ENCODE results near the gene HIVEP2. TPM values are rescaled to one million over a fixed set of nuclear protein-coding genes. Genes with fewer than 3 reads are reported as not detected.

HIVEP2 gene
- total and polyA plus RNA-seq, 5 donors from 2014 or later, result 9.7 to 76.7 (median 12.3) TPM

DNA sequence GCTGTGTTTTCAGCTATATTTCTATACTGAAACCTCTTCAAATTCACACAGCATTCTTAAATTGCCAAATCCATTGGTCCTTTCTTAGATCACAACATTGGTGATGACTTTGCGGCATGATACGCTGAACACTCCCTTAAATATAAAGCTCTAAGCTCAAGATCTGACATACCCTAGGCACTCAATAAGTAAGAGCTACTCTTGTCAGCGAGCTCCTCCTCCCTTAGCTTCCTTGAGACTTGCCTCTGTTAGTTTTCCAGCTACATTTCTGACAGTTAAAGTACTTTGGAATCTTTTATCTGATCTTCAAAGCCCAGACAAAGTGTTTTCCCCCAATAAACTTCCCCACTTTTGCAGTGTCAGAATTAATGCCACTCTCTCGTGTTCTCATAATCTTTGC is 117.0 kb downstream of the HIVEP2 start:
- Histone ChIP-seq H3K27me3 (ENCODE audit: control insufficient read depth, insufficient read depth, low read length) (no peaks in the 10 kb centered on the region), H3K9me3 (ENCODE audit: control insufficient read depth in 2 of 2, low read length in 2 of 2) (no peaks in the 10 kb centered on the region), H3K27ac (ENCODE audit: insufficient read depth, low read length, poor library complexity, severe bottlenecking) (no peak overlapping the region), H3K4me1 (ENCODE audit: control insufficient read depth, insufficient read depth, low read length, poor library complexity, severe bottlenecking) (peaks cover 31% of the 10 kb centered on the region), H3K4me3 (ENCODE audit: low read depth, low read length) (no peak overlapping the region), H3K36me3 (ENCODE audit: control insufficient read depth, insufficient read depth, low read length) (peaks cover 16% of the 10 kb centered on the region)
- Mint-ChIP-seq H3K36me3 (peaks cover 36% of the 10 kb centered on the region), H3K4me3 (peak overlapping the region in 1 of 4 donors; percentile 45), H3K9me3 (peaks cover 0 to 3% (median 0%) of the 10 kb centered on the region in 7 donors), H3K27me3 (no peaks in the 10 kb centered on the region), H3K4me1 (peaks cover 27 to 78% (median 59%) of the 10 kb centered on the region in 4 donors), H3K27ac (peak overlapping the region; percentile 16 to 69 (median 42))
- ATAC-seq (ENCODE audit: low read depth in 2 of 2), result no peak
- DNase-seq, result no peak

- H3K4me3 Mint-ChIP-seq, result peak overlapping the region in 1 of 4 donors; percentile 32
Observed at GRCh38 chr6:142827369-142827768, 117.6 kb downstream of the HIVEP2 start.

DNA sequence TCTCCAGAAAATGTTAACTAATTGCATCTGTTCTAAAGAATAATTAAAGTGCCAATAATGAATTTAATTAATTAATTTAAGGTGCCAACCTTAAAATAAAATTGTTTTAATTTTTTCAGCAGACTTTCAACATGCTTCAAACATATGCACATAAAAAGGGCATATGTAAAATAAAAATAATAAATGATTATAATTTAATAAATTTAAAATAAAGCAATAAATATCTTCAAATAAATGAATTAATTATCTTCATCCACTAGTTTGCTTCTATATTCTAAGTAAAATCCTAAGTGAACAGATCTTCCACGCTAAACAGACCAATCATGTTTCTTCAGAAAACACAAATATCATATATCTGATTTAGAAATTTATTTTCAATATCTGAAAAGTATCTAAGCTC is 119.2 kb downstream of the HIVEP2 start:
- no peak for ATAC-seq (ENCODE audit: low read depth in 2 of 2)

More at GRCh38 chr6:142827369-142827768, 117.6 kb downstream of the HIVEP2 start:
- ATAC-seq (ENCODE audit: low read depth in 2 of 2) (no peak), DNase-seq (no peak)
- Histone ChIP-seq H3K27ac (ENCODE audit: insufficient read depth, low read length, poor library complexity, severe bottlenecking) (no peak overlapping the region), H3K27me3 (ENCODE audit: control insufficient read depth, insufficient read depth, low read length) (no peaks in the 10 kb centered on the region), H3K36me3 (ENCODE audit: control insufficient read depth, insufficient read depth, low read length) (peaks cover 17% of the 10 kb centered on the region), H3K4me3 (ENCODE audit: low read depth, low read length) (no peak overlapping the region), H3K4me1 (ENCODE audit: control insufficient read depth, insufficient read depth, low read length, poor library complexity, severe bottlenecking) (peaks cover 32% of the 10 kb centered on the region), H3K9me3 (ENCODE audit: control insufficient read depth in 2 of 2, low read length in 2 of 2) (no peaks in the 10 kb centered on the region)
- Mint-ChIP-seq H3K27me3 (no peaks in the 10 kb centered on the region), H3K27ac (peak overlapping the region in 2 of 3 donors; percentile 8 to 69), H3K4me1 (peaks cover 27 to 78% (median 60%) of the 10 kb centered on the region in 4 donors), H3K36me3 (peaks cover 39% of the 10 kb centered on the region), H3K9me3 (peaks cover 0 to 4% (median 0%) of the 10 kb centered on the region in 7 donors)

GRCh38 chr6:142824426-142824825 is 120.5 kb downstream of the HIVEP2 start:
- Histone ChIP-seq H3K36me3 (ENCODE audit: control insufficient read depth, insufficient read depth, low read length) (peaks cover 5% of the 10 kb centered on the region), H3K27ac (ENCODE audit: insufficient read depth, low read length, poor library complexity, severe bottlenecking) (peak overlapping the region; percentile 83), H3K4me3 (ENCODE audit: low read depth, low read length) (peak overlapping the region; percentile 20), H3K4me1 (ENCODE audit: control insufficient read depth, insufficient read depth, low read length, poor library complexity, severe bottlenecking) (peaks cover 55% of the 10 kb centered on the region), H3K27me3 (ENCODE audit: control insufficient read depth, insufficient read depth, low read length) (no peaks in the 10 kb centered on the region), H3K9me3 (ENCODE audit: control insufficient read depth in 2 of 2, low read length in 2 of 2) (no peaks in the 10 kb centered on the region)
- Mint-ChIP-seq H3K36me3 (peaks cover 29% of the 10 kb centered on the region), H3K4me3 (peak overlapping the region in 2 of 4 donors; percentile 10 to 44), H3K9me3 (peaks cover 0 to 5% (median 0%) of the 10 kb centered on the region in 7 donors), H3K27ac (peak overlapping the region; percentile 19 to 56 (median 48)), H3K27me3 (no peaks in the 10 kb centered on the region), H3K4me1 (peaks cover 46 to 86% (median 68%) of the 10 kb centered on the region in 4 donors)
- no peak for DNase-seq
- no peak for ATAC-seq (ENCODE audit: low read depth in 2 of 2)

More for the DNA sequence above, 119.2 kb downstream of the HIVEP2 start:
- peaks cover 48% of the 10 kb centered on the region for H3K4me1 ChIP-seq (ENCODE audit: control insufficient read depth, insufficient read depth, low read length, poor library complexity, severe bottlenecking)
- Mint-ChIP-seq H3K9me3 (peaks cover 0 to 5% (median 0%) of the 10 kb centered on the region in 7 donors), H3K27me3 (no peaks in the 10 kb centered on the region), H3K4me1 (peaks cover 39 to 86% (median 67%) of the 10 kb centered on the region in 4 donors), H3K4me3 (no peak overlapping the region), H3K27ac (no peak overlapping the region), H3K36me3 (peaks cover 36% of the 10 kb centered on the region)
- H3K27ac ChIP-seq (ENCODE audit: insufficient read depth, low read length, poor library complexity, severe bottlenecking), result peak overlapping the region; percentile 9
- no peak for DNase-seq
- peaks cover 10% of the 10 kb centered on the region for H3K36me3 ChIP-seq (ENCODE audit: control insufficient read depth, insufficient read depth, low read length)
- H3K4me3 ChIP-seq (ENCODE audit: low read depth, low read length), result no peak overlapping the region
- no peaks in the 10 kb centered on the region for H3K9me3 ChIP-seq (ENCODE audit: control insufficient read depth in 2 of 2, low read length in 2 of 2)
- no peaks in the 10 kb centered on the region for H3K27me3 ChIP-seq (ENCODE audit: control insufficient read depth, insufficient read depth, low read length)

DNA sequence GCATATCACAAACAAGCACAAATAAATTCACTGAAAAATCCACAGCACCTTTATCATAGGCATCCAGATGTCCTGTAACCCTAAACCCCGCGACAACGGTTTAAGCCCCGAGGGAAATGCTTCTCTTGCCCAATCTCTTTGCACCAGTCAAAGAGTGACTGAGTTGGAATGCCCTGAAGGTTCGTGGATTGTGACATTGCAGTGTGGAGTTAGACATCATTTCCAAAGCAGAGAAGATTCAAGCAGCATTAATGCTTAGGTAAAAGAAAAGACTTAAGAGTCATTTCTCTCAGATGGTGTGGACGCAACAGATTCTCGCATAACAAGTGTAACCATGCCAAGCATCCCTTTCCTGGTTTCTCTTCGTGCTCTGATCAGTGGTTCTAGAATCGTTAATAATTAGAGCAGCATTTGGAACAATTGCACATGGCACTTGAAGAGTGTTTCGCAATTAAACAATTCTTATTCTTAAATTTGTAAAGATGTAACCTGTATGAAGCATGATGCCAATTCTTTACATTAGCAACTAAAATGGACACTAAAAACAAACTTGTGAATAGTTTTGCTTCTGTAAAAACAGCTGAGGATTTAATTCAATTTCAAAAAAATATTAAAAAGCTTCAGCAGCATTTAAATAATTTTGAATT is 121.6 kb downstream of the HIVEP2 start:
- Mint-ChIP-seq H3K36me3 (peaks cover 22% of the 10 kb centered on the region), H3K9me3 (peaks cover 0 to 5% (median 0%) of the 10 kb centered on the region in 7 donors), H3K27me3 (no peaks in the 10 kb centered on the region), H3K4me3 (peak overlapping the region; percentile 28 to 92 (median 64)), H3K27ac (peak overlapping the region; percentile 89 to 98 (median 96)), H3K4me1 (peaks cover 42 to 85% (median 63%) of the 10 kb centered on the region in 4 donors)
- H3K36me3 ChIP-seq (ENCODE audit: control insufficient read depth, insufficient read depth, low read length), result peaks cover 5% of the 10 kb centered on the region
- peak overlapping the region; percentile 15 for H3K4me3 ChIP-seq (ENCODE audit: low read depth, low read length)
- no peak for ATAC-seq (ENCODE audit: low read depth in 2 of 2)
- no peak for DNase-seq
- peaks cover 63% of the 10 kb centered on the region for H3K4me1 ChIP-seq (ENCODE audit: control insufficient read depth, insufficient read depth, low read length, poor library complexity, severe bottlenecking)
- H3K27ac ChIP-seq (ENCODE audit: insufficient read depth, low read length, poor library complexity, severe bottlenecking), result peak overlapping the region; percentile 83
- no peaks in the 10 kb centered on the region for H3K27me3 ChIP-seq (ENCODE audit: control insufficient read depth, insufficient read depth, low read length)
- no peaks in the 10 kb centered on the region for H3K9me3 ChIP-seq (ENCODE audit: control insufficient read depth in 2 of 2, low read length in 2 of 2)

DNA sequence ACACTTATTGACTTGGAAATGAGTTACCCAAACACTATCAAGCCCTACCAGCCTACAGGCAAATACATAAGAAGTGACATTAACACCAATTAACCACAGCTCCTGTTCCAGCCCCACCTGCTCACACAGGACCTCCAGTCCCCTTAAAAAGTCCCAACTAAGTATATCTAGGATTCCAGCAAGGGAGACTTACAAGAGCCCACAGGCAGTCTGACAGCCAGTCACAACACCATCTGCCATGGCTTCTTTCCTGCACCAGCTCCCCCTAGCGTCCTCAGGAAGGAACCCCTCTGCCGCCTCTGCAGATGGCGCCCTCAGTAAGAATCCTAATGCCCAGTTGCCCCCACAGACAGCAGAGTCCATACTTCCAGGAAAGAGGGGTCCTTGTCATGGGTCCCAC is 122.1 kb downstream of the HIVEP2 start:
- Mint-ChIP-seq H3K36me3 (peaks cover 22% of the 10 kb centered on the region), H3K27me3 (no peaks in the 10 kb centered on the region), H3K27ac (peak overlapping the region; percentile 89 to 98 (median 96)), H3K9me3 (peaks cover 0 to 5% (median 0%) of the 10 kb centered on the region in 7 donors), H3K4me3 (peak overlapping the region; percentile 39 to 92 (median 64)), H3K4me1 (peaks cover 38 to 84% (median 58%) of the 10 kb centered on the region in 4 donors)
- H3K27me3 ChIP-seq (ENCODE audit: control insufficient read depth, insufficient read depth, low read length), result no peaks in the 10 kb centered on the region
- H3K36me3 ChIP-seq (ENCODE audit: control insufficient read depth, insufficient read depth, low read length), result peaks cover 5% of the 10 kb centered on the region
- peaks cover 63% of the 10 kb centered on the region for H3K4me1 ChIP-seq (ENCODE audit: control insufficient read depth, insufficient read depth, low read length, poor library complexity, severe bottlenecking)
- no peak for ATAC-seq (ENCODE audit: low read depth in 2 of 2)
- peak in 1 of 3 donors; percentile 49 for DNase-seq
- H3K4me3 ChIP-seq (ENCODE audit: low read depth, low read length), result peak overlapping the region; percentile 33
- H3K9me3 ChIP-seq (ENCODE audit: control insufficient read depth in 2 of 2, low read length in 2 of 2), result no peaks in the 10 kb centered on the region
- peak overlapping the region; percentile 83 for H3K27ac ChIP-seq (ENCODE audit: insufficient read depth, low read length, poor library complexity, severe bottlenecking)

DNA sequence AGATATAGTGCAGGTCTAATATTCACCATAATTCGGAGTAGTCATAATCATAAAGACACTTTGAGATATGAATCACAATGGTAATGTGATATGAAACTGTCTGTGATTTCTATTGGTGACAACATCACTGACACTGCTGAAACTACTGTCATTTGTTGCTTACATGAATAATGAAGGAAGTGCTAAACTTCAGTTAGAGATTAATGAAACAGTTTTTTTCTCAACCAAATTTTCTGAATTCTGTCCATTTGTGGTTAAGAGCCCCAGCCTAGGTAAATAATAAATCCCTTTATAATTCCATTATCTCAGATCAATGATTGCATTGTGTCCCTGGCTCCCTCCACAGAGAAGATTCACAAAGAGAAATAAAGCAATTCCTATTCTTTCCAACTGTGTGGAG is 122.6 kb downstream of the HIVEP2 start:
- Mint-ChIP-seq H3K4me3 (peak overlapping the region; percentile 39 to 92 (median 64)), H3K4me1 (peaks cover 37 to 84% (median 57%) of the 10 kb centered on the region in 4 donors), H3K36me3 (peaks cover 21% of the 10 kb centered on the region), H3K9me3 (peaks cover 0 to 5% (median 0%) of the 10 kb centered on the region in 7 donors), H3K27me3 (no peaks in the 10 kb centered on the region), H3K27ac (peak overlapping the region; percentile 89 to 98 (median 96))
- Histone ChIP-seq H3K4me1 (ENCODE audit: control insufficient read depth, insufficient read depth, low read length, poor library complexity, severe bottlenecking) (peaks cover 67% of the 10 kb centered on the region), H3K9me3 (ENCODE audit: control insufficient read depth in 2 of 2, low read length in 2 of 2) (no peaks in the 10 kb centered on the region), H3K27me3 (ENCODE audit: control insufficient read depth, insufficient read depth, low read length) (no peaks in the 10 kb centered on the region), H3K27ac (ENCODE audit: insufficient read depth, low read length, poor library complexity, severe bottlenecking) (peak overlapping the region; percentile 83), H3K36me3 (ENCODE audit: control insufficient read depth, insufficient read depth, low read length) (peaks cover 5% of the 10 kb centered on the region), H3K4me3 (ENCODE audit: low read depth, low read length) (peak overlapping the region; percentile 33)
- DNase-seq (peak in 2 of 3 donors; percentile 47 to 75), ATAC-seq (ENCODE audit: low read depth in 2 of 2) (peak; percentile 72 to 78)

Data from CD4-positive, CD25-positive, alpha-beta regulatory T cell (primary cell).